PC-3 (cell line): ENCODE data around the gene ABLIM2. TPM values are rescaled to one million over a fixed set of nuclear protein-coding genes. Genes with fewer than 3 reads are reported as not detected.
"Not testable (repeated sequence)": the region's sequence is repeated elsewhere in the genome, so short reads cannot be mapped to it uniquely, and the experiment has no call there.

Experiments
- ATAC-seq: fragments of 200-7000 bp; cut with Tn5 transposase; 2 replicates; pipeline ENCODE4 v1.9.1; 2020; ENCODE audit warnings: mild to moderate bottlenecking, moderate library complexity
- BruUV-seq: library from RNA; stranded (reverse); fragments of 400-500 nt; replicated peaks from 2 replicates; lab custom pipeline; 2021; lab: Mats Ljungman, UMichigan
- CTCF ChIA-PET: fragments of 300-600 bp; sonication (Branson Sonifier 250); formaldehyde crosslinking; loops from one replicate; lab custom pipeline; 2022; ENCODE audit warnings: antibody characterized with exemption; lab: Charles Lee
- POLR2A ChIA-PET: fragments of 300-600 bp; sonication (Branson Sonifier 250); formaldehyde crosslinking; loops from one replicate; lab custom pipeline; 2022; ENCODE audit warnings: antibody characterized with exemption; ENCODE audit not compliant: unreplicated experiment; lab: Charles Lee
- DNase-seq: peaks from one replicate; pipeline ENCODE4 v3.0.0-alpha.2; 2015
- H2AFZ ChIP-seq: fragments of 300-600 bp; sonication (generic); 2 replicates; pipeline ENCODE4 v1.6.0; 2016; ENCODE audit warnings: antibody characterized with exemption, low read length
- H3F3A ChIP-seq: fragments of 300-600 bp; sonication (generic); one replicate; pipeline ENCODE4 v1.6.0; 2017; ENCODE audit warnings: antibody characterized with exemption, low read length, control low read depth, mild to moderate bottlenecking; ENCODE audit not compliant: unreplicated experiment
- H3K27ac ChIP-seq: fragments of 300-600 bp; sonication (generic); 2 replicates; pipeline ENCODE4 v1.5.1; 2016; ENCODE audit warnings: mild to moderate bottlenecking, low read length
- H3K27me3 ChIP-seq: fragments of 300-600 bp; sonication (generic); 2 replicates; pipeline ENCODE4 v1.6.1; 2016; ENCODE audit warnings: low read length, mixed read lengths
- H3K36me3 ChIP-seq: fragments of 300-600 bp; sonication (generic); 2 replicates; pipeline ENCODE4 v1.6.1; 2016; ENCODE audit warnings: low read depth, mixed run types, low read length, mixed read lengths
- H3K4me1 ChIP-seq: fragments of 300-600 bp; sonication (generic); 2 replicates; pipeline ENCODE4 v1.5.1; 2016; ENCODE audit warnings: low read length; ENCODE audit not compliant: insufficient read depth
- H3K4me2 ChIP-seq: fragments of 300-600 bp; sonication (generic); 2 replicates; pipeline ENCODE4 v1.6.0; 2016; ENCODE audit warnings: low read length
- H3K4me3 ChIP-seq: fragments of 300-600 bp; sonication (generic); 2 replicates; pipeline ENCODE4 v1.5.1; 2016; ENCODE audit warnings: mild to moderate bottlenecking, low read length, mixed read lengths
- H3K79me2 ChIP-seq: fragments of 300-600 bp; sonication (generic); 2 replicates; pipeline ENCODE4 v1.6.1; 2017; ENCODE audit warnings: low read length, mixed read lengths
- H3K9ac ChIP-seq: fragments of 300-600 bp; sonication (generic); 2 replicates; pipeline ENCODE4 v1.6.0; 2016; ENCODE audit warnings: mild to moderate bottlenecking, low read length
- H3K9me2 ChIP-seq: fragments of 300-600 bp; sonication (generic); replicated peaks from 2 replicates; pipeline ENCODE4 v1.6.1; 2016; ENCODE audit warnings: mixed run types, low read length, mixed read lengths
- H3K9me3 ChIP-seq: fragments of 300-600 bp; sonication (generic); 2 replicates; pipeline ENCODE4 v1.6.1; 2016; ENCODE audit warnings: low read length, mixed read lengths
- H4K20me1 ChIP-seq: fragments of 300-600 bp; sonication (generic); 2 replicates; pipeline ENCODE4 v1.6.1; 2016; ENCODE audit warnings: low read length, mixed read lengths
- EZH2 ChIP-seq: fragments of 300-600 bp; sonication (generic); IDR thresholded peaks from one replicate; pipeline ENCODE4 v1.6.1; 2017; ENCODE audit warnings: antibody characterized with exemption, mild to moderate bottlenecking, low read length; ENCODE audit not compliant: unreplicated experiment
- EZH2phosphoT487 ChIP-seq: fragments of 300-600 bp; sonication (generic); IDR thresholded peaks from 2 replicates; pipeline ENCODE4 v1.6.1; 2018; ENCODE audit warnings: mild to moderate bottlenecking, antibody characterized with exemption, low read length, borderline replicate concordance
- intact Hi-C: fragments of 100-400 bp; cut with micrococcal nuclease; formaldehyde crosslinking; loops from 2 replicates; pipeline ENCODE4 v1.9.0; 2023
- total RNA-seq: library from RNA; depleted of rRNA; stranded (reverse); fragments of >200 nt; gene quantifications from 2 replicates; pipeline ENCODE4 v1.2.3, GENCODE V29; 2014
- TF ChIP-seq, protein P1 (sequence below): fragments of 300-600 bp; sonication (generic); conservative IDR thresholded peaks from 2 replicates; pipeline ENCODE4 v1.5.1; 2017; ENCODE audit warnings: antibody characterized with exemption, low read depth, mild to moderate bottlenecking, low read length

Gene ABLIM2
- total RNA-seq, 1 experiment from 2014 or later, result 3.2 TPM

DNA sequence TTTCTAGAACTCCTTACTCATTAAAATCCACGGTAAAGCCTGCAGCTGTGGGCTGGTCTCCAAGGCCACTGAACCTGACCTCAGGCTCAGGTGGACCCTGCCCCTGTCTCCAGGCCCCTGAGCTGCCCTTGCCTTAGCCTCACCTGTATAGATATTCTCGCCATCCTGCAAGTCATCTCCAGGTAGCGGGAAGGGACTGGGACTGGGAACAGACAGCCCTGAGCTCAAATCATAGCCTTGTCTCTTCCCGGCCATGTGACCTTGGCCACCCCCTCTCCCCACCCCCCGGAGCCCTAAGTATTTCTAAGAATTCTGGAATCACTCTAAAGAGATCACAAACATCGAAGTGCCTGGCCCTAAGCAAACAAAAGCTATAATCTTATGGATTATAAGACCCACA, 17.7 kb downstream of the ABLIM2 start:
- Histone ChIP-seq H3K4me1 (no peaks in the 10 kb centered on the region), H3K9me2 (no peaks in the 10 kb centered on the region), H3K4me3 (no peak overlapping the region), H3F3A (no peaks in the 10 kb centered on the region), H2AFZ (no peak overlapping the region), H3K9ac (no peak overlapping the region), H3K27me3 (no peaks in the 10 kb centered on the region), H4K20me1 (no peaks in the 10 kb centered on the region), H3K36me3 (no peaks in the 10 kb centered on the region), H3K79me2 (no peaks in the 10 kb centered on the region), H3K27ac (no peak overlapping the region), H3K4me2 (no peak overlapping the region), H3K9me3 (no peaks in the 10 kb centered on the region)
- no peak for TF ChIP-seq EZH2phosphoT487
- TF ChIP-seq, protein P1, sequence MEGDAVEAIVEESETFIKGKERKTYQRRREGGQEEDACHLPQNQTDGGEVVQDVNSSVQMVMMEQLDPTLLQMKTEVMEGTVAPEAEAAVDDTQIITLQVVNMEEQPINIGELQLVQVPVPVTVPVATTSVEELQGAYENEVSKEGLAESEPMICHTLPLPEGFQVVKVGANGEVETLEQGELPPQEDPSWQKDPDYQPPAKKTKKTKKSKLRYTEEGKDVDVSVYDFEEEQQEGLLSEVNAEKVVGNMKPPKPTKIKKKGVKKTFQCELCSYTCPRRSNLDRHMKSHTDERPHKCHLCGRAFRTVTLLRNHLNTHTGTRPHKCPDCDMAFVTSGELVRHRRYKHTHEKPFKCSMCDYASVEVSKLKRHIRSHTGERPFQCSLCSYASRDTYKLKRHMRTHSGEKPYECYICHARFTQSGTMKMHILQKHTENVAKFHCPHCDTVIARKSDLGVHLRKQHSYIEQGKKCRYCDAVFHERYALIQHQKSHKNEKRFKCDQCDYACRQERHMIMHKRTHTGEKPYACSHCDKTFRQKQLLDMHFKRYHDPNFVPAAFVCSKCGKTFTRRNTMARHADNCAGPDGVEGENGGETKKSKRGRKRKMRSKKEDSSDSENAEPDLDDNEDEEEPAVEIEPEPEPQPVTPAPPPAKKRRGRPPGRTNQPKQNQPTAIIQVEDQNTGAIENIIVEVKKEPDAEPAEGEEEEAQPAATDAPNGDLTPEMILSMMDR, result no peak
- no peak for TF ChIP-seq EZH2
- BruUV-seq, result no TSS peak
- POLR2A ChIA-PET, result no interaction called here
- no peak for DNase-seq
- intact Hi-C loops, result no loop called here
- CTCF ChIA-PET, result no interaction called here
- ATAC-seq, result no peak

DNA sequence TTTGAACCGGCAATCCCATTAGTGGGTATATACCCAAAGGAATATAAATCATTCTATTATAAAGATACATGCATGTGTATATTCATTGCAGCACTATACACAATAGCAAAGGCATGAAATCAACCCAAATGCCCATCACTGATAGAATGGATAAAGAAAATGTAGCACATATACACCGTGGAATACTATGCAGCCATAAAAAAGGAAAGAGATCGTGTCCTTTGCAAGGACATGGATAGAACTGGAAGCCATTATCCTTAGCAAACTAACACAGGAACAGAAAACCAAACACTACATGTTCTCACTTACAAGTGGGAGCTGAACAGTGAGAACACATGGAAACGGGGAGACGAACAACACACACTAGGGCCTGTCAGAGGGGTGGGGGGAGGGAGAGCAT, 18.9 kb downstream of the ABLIM2 start:
- intact Hi-C loops, result not testable (repeated sequence)

DNA sequence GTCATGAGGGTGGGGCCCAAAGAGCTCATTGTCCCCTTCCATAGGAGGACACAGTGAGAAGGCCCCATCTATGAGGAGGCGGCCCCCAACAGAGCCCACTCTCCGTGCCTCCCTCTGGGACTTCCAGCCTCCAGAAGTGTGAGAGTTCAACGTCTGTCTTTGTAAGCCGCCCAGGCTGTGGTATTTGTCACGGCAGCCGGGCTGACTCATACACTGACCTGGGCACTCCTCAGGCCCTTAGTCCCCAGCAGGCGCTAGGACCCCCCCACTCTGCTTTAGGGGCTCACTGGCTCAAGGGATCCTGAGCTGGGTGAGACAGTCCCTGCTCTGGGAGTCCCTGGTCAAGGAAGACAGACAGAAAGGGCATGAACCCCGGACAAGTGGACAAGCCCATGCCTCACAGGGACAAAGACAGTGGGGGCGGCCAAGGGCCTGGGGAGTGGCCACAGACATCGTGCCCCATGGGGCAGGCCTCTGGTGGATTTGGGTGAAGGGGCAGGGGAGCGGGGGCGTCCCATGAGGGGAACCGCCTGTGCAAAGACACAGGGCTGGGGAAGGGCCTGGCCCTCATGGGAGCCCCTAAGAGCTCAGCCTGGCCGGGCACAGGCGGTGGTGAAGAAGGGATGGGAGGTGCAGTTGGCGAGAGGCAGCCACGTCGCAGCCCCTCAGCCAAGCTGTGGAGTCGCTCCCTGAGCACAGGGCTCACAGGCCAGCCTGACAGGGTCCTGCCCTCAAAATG, 21.5 kb downstream of the ABLIM2 start:
- TF ChIP-seq EZH2, result no peak
- TF ChIP-seq EZH2phosphoT487, result no peak
- TF ChIP-seq, protein P1, result no peak
- H4K20me1 ChIP-seq, result no peaks in the 10 kb centered on the region
- H3K4me2 ChIP-seq, result no peak overlapping the region
- H3K9me3 ChIP-seq, result no peaks in the 10 kb centered on the region
- DNase-seq (no peak), ATAC-seq (no peak)
- no peak overlapping the region for H2AFZ ChIP-seq
- no peaks in the 10 kb centered on the region for H3K27me3 ChIP-seq
- BruUV-seq, result no TSS peak
- no peaks in the 10 kb centered on the region for H3K36me3 ChIP-seq
- CTCF ChIA-PET, result no interaction called here
- POLR2A ChIA-PET, result no interaction called here
- H3K79me2 ChIP-seq, result no peaks in the 10 kb centered on the region
- no peak overlapping the region for H3K4me3 ChIP-seq
- no peaks in the 10 kb centered on the region for H3F3A ChIP-seq
- intact Hi-C loops, result no loop called here
- no peaks in the 10 kb centered on the region for H3K9me2 ChIP-seq
- no peak overlapping the region for H3K27ac ChIP-seq
- H3K4me1 ChIP-seq, result no peaks in the 10 kb centered on the region
- H3K9ac ChIP-seq, result no peak overlapping the region

More for the DNA sequence above, 18.9 kb downstream of the ABLIM2 start:
- H4K20me1 ChIP-seq, H3K9me3 ChIP-seq, H3K27me3 ChIP-seq, BruUV-seq, POLR2A ChIA-PET, H3K36me3 ChIP-seq, DNase-seq, H3F3A ChIP-seq, H3K4me1 ChIP-seq, H3K9me2 ChIP-seq, H3K4me3 ChIP-seq, H3K4me2 ChIP-seq, CTCF ChIA-PET, H3K9ac ChIP-seq, H3K79me2 ChIP-seq, ATAC-seq, H2AFZ ChIP-seq, H3K27ac ChIP-seq: not testable (repeated sequence)
